Stomach (tissue), 9 donors: Measurements from ENCODE around the gene PPP3CA. TPM values are rescaled to one million over a fixed set of nuclear protein-coding genes. Genes with fewer than 3 reads are reported as not detected.

Experiments
- DNase-seq, 2 donors: peaks; one replicate each; pipeline versions ENCODE4 v3.0.0 to v3.0.0-alpha.2; 2013 to 2019
- H3K27ac ChIP-seq, 5 donors: fragments of 200-600 bp in 4 of 5; sonication (generic) in 4 of 5; one replicate each; pipeline ENCODE4 v1.5.1; 2013 to 2019; ENCODE audit warnings: mild to moderate bottlenecking in 1 of 5, moderate library complexity in 1 of 5
- H3K27me3 ChIP-seq, 3 donors: fragments of 200-600 bp; sonication (generic); one replicate each; pipeline ENCODE4 v1.5.1; 2017 to 2019; ENCODE audit warnings: mixed run types in 1 of 3
- H3K36me3 ChIP-seq, 4 donors: fragments of 200-600 bp; sonication (generic); 1 replicate in 3 of 4; 2 replicates in 1 of 4; pipeline ENCODE4 v1.5.1; 2016 to 2019
- H3K4me1 ChIP-seq, 4 donors: fragments of 200-600 bp; sonication (generic); one replicate each; pipeline ENCODE4 v1.5.1; 2016 to 2019
- H3K4me3 ChIP-seq, 4 donors: fragments of 200-600 bp; sonication (generic) in 3 of 4; one replicate each; pipeline ENCODE4 v1.5.1; 2016 to 2019; ENCODE audit warnings: mild to moderate bottlenecking in 1 of 4
- H3K9me3 ChIP-seq, 4 donors: fragments of 200-600 bp; sonication (generic); one replicate each; pipeline ENCODE4 v1.5.1; 2016 to 2019
- EP300 ChIP-seq: sonication (generic); formaldehyde crosslinking; IDR thresholded peaks from one replicate; pipeline ENCODE4 v1.6.1; 2017; ENCODE audit warnings: antibody characterized with exemption
- POLR2A ChIP-seq, 4 donors: fragments of 450-650 bp; IDR thresholded peaks; one replicate each; pipeline ENCODE4 v1.6.1; 2016; ENCODE audit warnings: antibody characterized with exemption in 4 of 4, control low read depth in 2 of 4, mild to moderate bottlenecking in 1 of 4, moderate library complexity in 1 of 4
- POLR2AphosphoS5 ChIP-seq, 3 donors: sonication (generic); formaldehyde crosslinking; IDR thresholded peaks; one replicate each; pipeline ENCODE4 v1.6.1; 2016; ENCODE audit warnings: antibody characterized with exemption in 3 of 3
- WGBS, 5 donors: extraction: QIAGEN DNeasy Blood & Tissue Kit in 3 of 5; methylation state at CpG; one replicate each; pipeline versions ENCODE4 v1.1.5 to v1.1.7; 2013 to 2018; 5-methylcytosine and 5-hydroxymethylcytosine counted together
- intact Hi-C: fragments of 100-400 bp; cut with DNase I; formaldehyde crosslinking; loops from one replicate; pipeline ENCODE4 v1.15.1; 2023; ENCODE audit warnings: low total_unique reads
- polyA plus RNA-seq, 3 donors: library from polyadenylated mRNA; stranded (reverse); fragments of 200-250 nt; gene quantifications; one replicate each; pipeline ENCODE4 v1.2.3, GENCODE V29; 2013
- total RNA-seq, 5 donors: library from RNA; depleted of rRNA; stranded (reverse); fragments of >200 nt; gene quantifications; one replicate each; pipeline versions ENCODE4 v1.1.0 to v1.2.3, GENCODE V29; 2014 to 2016
- TF ChIP-seq, protein P1 (sequence below), 7 experiments: fragments of 450-650 bp in 4 of 7; fragments of 200-600 bp in 3 of 7; sonication (generic) in 3 of 7; IDR thresholded peaks; one replicate each; pipeline ENCODE4 v1.5.1; 2016 to 2019; ENCODE audit warnings: antibody characterized with exemption in 7 of 7, control low read depth in 2 of 7, mild to moderate bottlenecking in 1 of 7
- donor health status: healthy with polysubstance abuse.
- donor health status: Bipolar disorder and iron deficiency.
- donor health status: healthy.

Gene PPP3CA
- total and polyA plus RNA-seq, 8 donors = 8.9 to 62.4 (median 20.6) TPM

DNA sequence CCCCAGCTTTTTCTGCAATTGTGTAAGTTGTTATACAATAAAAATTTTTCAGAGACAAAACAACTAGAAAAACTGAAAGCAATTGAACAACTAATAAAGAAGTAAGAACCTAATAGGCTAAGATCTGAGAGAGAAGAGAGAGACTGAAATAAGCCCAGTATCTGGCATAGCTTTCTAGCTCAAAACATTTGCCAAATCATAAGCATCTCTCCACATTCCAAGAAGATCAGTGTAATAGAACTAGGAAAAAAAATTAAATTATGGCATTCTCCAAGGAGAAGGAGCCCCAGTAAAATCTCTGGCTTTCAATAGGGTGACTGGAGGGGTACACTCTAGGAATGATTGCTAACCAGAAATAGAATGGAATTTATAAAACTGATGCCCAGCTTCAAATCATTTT, 19.0 kb upstream of the PPP3CA start:
- Histone ChIP-seq H3K27me3 (no peaks in the 10 kb centered on the region), H3K27ac (no peak overlapping the region), H3K36me3 (no peaks in the 10 kb centered on the region), H3K9me3 (no peaks in the 10 kb centered on the region), H3K4me1 (no peaks in the 10 kb centered on the region), H3K4me3 (no peak overlapping the region)
- DNase-seq = no peak
- TF ChIP-seq, protein P1, sequence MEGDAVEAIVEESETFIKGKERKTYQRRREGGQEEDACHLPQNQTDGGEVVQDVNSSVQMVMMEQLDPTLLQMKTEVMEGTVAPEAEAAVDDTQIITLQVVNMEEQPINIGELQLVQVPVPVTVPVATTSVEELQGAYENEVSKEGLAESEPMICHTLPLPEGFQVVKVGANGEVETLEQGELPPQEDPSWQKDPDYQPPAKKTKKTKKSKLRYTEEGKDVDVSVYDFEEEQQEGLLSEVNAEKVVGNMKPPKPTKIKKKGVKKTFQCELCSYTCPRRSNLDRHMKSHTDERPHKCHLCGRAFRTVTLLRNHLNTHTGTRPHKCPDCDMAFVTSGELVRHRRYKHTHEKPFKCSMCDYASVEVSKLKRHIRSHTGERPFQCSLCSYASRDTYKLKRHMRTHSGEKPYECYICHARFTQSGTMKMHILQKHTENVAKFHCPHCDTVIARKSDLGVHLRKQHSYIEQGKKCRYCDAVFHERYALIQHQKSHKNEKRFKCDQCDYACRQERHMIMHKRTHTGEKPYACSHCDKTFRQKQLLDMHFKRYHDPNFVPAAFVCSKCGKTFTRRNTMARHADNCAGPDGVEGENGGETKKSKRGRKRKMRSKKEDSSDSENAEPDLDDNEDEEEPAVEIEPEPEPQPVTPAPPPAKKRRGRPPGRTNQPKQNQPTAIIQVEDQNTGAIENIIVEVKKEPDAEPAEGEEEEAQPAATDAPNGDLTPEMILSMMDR (IDR thresholded peaks at IDR 0.05) = no peak
- TF ChIP-seq POLR2AphosphoS5 (IDR thresholded peaks at IDR 0.05) (no peak), EP300 (no peak), POLR2A (IDR thresholded peaks at IDR 0.05) (no peak)
- intact Hi-C loops = no loop called here

DNA sequence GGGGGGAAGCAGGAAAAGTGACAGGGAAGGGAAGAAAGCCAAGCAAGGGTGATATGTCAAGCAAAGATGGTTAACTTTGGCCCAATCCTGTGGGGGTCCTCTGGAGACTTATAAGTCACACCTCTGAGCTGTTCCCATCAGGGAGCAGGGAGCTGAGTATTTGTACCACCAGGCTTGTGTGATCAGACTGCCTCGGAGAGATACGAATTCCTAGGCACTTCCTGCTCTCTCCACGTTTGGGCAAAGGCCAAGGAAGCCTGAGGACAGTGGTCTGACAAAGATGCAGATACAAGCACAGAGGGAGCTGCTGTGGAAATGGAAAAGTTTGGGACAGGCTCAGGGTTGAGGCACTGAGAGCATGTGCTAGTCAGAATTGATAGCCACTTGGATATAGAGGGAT, 10.4 kb upstream of the PPP3CA start:
- 55 to 63% (median 59%) methylated on average over 3 of the region's 3 CpGs for WGBS, 5 donors
- intact Hi-C loops = no loop called here
- Histone ChIP-seq H3K4me1 (peaks cover 14 to 26% (median 16%) of the 10 kb centered on the region in 4 donors), H3K36me3 (no peaks in the 10 kb centered on the region), H3K27ac (peak overlapping the region in 1 of 5 donors; percentile 61), H3K9me3 (no peaks in the 10 kb centered on the region), H3K4me3 (no peak overlapping the region), H3K27me3 (no peaks in the 10 kb centered on the region)
- TF ChIP-seq EP300 = no peak
- no peak for TF ChIP-seq POLR2AphosphoS5 (IDR thresholded peaks at IDR 0.05)
- no peak for TF ChIP-seq POLR2A (IDR thresholded peaks at IDR 0.05)
- TF ChIP-seq, protein P1 (IDR thresholded peaks at IDR 0.05) = no peak
- DNase-seq = no peak

DNA sequence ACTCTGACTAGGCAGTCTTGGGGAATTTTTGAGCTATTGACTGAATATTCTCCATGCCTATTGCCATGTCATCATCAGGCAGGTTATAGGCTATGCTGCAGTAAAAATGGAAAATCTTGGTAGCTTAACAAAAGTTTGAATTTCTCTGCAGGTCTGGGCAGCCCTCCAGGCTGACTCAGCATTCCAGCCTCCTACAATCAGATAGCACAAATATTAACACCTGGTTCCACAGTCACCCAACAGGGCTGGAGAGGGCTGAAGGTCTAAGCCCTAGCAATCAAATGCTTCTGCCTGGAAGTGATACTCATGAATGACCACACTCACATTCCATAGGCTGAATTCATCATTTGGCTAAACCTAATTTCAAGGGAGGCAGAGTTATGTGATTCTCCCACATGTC, 9.6 kb upstream of the PPP3CA start:
- TF ChIP-seq POLR2AphosphoS5 (IDR thresholded peaks at IDR 0.05) = peak in 1 of 3 donors; percentile 66
- TF ChIP-seq, protein P1 (IDR thresholded peaks at IDR 0.05) = no peak
- TF ChIP-seq EP300 = no peak
- TF ChIP-seq POLR2A (IDR thresholded peaks at IDR 0.05) = no peak
- intact Hi-C loops = no loop called here
- Histone ChIP-seq H3K4me1 (peaks cover 14 to 26% (median 16%) of the 10 kb centered on the region in 4 donors), H3K36me3 (no peaks in the 10 kb centered on the region), H3K4me3 (no peak overlapping the region), H3K27me3 (no peaks in the 10 kb centered on the region), H3K9me3 (no peaks in the 10 kb centered on the region), H3K27ac (peak overlapping the region in 3 of 5 donors; percentile 18 to 61 (median 54))
- DNase-seq = peak; percentile 68 to 73

DNA sequence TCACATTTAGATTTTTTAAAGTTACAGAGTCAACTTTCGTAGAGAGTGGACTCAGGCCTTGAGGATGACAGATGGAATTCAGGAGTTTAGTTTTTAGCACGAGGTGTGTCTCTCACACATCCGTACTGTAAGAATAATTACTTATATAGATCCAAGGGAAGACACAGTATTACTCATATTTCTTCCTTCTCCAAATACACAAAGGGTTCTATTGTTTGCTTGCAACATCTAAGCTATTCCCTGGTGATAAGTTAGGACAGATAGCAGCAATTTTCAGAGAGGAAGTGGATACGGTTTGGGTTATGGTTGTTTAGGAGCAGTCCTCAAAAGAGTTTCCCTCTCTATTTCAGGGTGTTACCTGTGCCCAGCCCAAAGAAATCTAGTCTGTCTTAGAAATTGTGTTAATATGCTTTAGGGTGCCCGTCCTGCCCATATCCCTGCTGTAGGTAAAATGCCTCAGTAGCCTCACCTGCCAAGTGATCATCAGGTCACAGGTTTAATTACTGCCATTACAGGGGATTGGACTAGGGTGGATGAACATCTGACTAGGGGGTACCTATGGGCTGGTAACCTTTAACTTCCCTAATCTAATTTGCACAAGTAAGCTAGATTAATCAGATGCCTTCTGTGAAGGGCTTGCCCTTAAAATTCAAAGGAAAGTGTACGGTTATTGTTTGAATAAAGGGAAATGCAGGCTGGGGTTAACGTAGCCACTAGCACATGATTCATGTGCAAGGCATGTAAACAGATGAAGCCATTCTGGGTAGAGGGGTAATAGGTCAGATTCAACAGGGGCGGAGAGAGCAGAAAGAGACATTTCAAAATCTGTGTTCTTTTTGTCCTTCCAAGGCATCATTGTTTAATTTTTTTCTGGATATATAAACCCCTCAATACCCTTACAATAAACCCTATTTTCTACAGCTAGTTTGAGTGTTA, 8.7 kb upstream of the PPP3CA start:
- TF ChIP-seq EP300 = no peak
- no peak for TF ChIP-seq POLR2A (IDR thresholded peaks at IDR 0.05)
- TF ChIP-seq, protein P1 (IDR thresholded peaks at IDR 0.05) = no peak
- TF ChIP-seq POLR2AphosphoS5 (IDR thresholded peaks at IDR 0.05) = peak in 2 of 3 donors; percentile 65 to 76
- Histone ChIP-seq H3K27ac (peak overlapping the region in 3 of 5 donors; percentile 18 to 61 (median 54)), H3K27me3 (no peaks in the 10 kb centered on the region), H3K4me1 (peaks cover 14 to 26% (median 16%) of the 10 kb centered on the region in 4 donors), H3K36me3 (no peaks in the 10 kb centered on the region), H3K9me3 (no peaks in the 10 kb centered on the region), H3K4me3 (no peak overlapping the region)
- peak in 1 of 2 donors; percentile 65 for DNase-seq
- intact Hi-C loops = no loop called here
- 44 to 55% (median 47%) methylated on average over 8 of the region's 8 CpGs for WGBS, 5 donors
